ENCODE measurements around the gene BRINP3. TPM values are rescaled to one million over a fixed set of nuclear protein-coding genes. Genes with fewer than 3 reads are reported as not detected.

BRINP3 gene
- polyA plus RNA-seq, 1 donor from 2014 or later: 7.7 TPM

DNA sequence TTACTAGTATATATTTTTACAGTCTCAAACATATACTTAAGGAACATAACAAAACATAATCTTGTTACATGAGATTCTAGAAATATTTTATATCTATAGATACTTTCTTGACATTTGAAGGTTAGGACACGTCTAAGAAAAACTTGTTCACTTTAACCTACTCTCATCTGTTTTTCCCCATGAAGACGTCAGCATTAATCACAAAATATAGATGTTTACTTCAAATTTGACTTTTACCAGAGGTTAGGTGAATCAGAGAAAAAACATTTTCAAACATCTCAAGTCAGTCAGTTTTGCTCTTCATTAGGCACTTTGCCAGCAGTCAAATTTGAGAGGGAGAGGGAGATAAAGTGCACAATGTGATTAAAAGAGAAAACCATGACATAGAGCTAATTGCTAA is 47.7 kb downstream of the BRINP3 start:
- Histone ChIP-seq H3F3A (ENCODE audit: insufficient read depth, low read length, poor library complexity, severe bottlenecking) (no peaks in the 10 kb centered on the region), H2AFZ (ENCODE audit: low read depth, low read length) (no peak overlapping the region), H3K27me3 (ENCODE audit: insufficient read depth, low read depth, low read length) (no peaks in the 10 kb centered on the region), H3K79me2 (replicated peaks; ENCODE audit: insufficient read depth, low read length) (no peaks in the 10 kb centered on the region), H3K9ac (ENCODE audit: low read length) (no peak overlapping the region), H3K4me2 (ENCODE audit: low read length) (no peak overlapping the region), H3K36me3 (ENCODE audit: insufficient read depth, low read length) (no peaks in the 10 kb centered on the region), H3K9me2 (ENCODE audit: insufficient read depth, low read length) (no peaks in the 10 kb centered on the region), H3K27ac (ENCODE audit: low read length) (no peak overlapping the region), H3K9me3 (ENCODE audit: low read length) (no peaks in the 10 kb centered on the region), H4K20me1 (ENCODE audit: insufficient read depth) (no peaks in the 10 kb centered on the region), H3K4me3 (ENCODE audit: low read length) (no peak overlapping the region)
- TF ChIP-seq RAD21 (conservative IDR thresholded peaks at IDR 0.05) (no peak), POLR2AphosphoS5 (IDR thresholded peaks at IDR 0.05) (no peak), CTCF (IDR thresholded peaks at IDR 0.05; ENCODE audit: poor library complexity, severe bottlenecking) (no peak), SMC3 (conservative IDR thresholded peaks at IDR 0.05; ENCODE audit: poor library complexity) (no peak), TAF1 (IDR thresholded peaks at IDR 0.05; ENCODE audit: low read depth) (no peak), MXI1 (conservative IDR thresholded peaks at IDR 0.05; ENCODE audit: poor library complexity, severe bottlenecking) (no peak), EP300 (conservative IDR thresholded peaks at IDR 0.05; ENCODE audit: poor library complexity, severe bottlenecking) (no peak), EZH2 (IDR thresholded peaks at IDR 0.05; ENCODE audit: borderline replicate concordance, insufficient read depth, low read length, poor library complexity, severe bottlenecking) (no peak)
- TF ChIP-seq, protein P1, sequence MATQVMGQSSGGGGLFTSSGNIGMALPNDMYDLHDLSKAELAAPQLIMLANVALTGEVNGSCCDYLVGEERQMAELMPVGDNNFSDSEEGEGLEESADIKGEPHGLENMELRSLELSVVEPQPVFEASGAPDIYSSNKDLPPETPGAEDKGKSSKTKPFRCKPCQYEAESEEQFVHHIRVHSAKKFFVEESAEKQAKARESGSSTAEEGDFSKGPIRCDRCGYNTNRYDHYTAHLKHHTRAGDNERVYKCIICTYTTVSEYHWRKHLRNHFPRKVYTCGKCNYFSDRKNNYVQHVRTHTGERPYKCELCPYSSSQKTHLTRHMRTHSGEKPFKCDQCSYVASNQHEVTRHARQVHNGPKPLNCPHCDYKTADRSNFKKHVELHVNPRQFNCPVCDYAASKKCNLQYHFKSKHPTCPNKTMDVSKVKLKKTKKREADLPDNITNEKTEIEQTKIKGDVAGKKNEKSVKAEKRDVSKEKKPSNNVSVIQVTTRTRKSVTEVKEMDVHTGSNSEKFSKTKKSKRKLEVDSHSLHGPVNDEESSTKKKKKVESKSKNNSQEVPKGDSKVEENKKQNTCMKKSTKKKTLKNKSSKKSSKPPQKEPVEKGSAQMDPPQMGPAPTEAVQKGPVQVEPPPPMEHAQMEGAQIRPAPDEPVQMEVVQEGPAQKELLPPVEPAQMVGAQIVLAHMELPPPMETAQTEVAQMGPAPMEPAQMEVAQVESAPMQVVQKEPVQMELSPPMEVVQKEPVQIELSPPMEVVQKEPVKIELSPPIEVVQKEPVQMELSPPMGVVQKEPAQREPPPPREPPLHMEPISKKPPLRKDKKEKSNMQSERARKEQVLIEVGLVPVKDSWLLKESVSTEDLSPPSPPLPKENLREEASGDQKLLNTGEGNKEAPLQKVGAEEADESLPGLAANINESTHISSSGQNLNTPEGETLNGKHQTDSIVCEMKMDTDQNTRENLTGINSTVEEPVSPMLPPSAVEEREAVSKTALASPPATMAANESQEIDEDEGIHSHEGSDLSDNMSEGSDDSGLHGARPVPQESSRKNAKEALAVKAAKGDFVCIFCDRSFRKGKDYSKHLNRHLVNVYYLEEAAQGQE (IDR thresholded peaks at IDR 0.05; ENCODE audit: borderline replicate concordance): no peak

DNA sequence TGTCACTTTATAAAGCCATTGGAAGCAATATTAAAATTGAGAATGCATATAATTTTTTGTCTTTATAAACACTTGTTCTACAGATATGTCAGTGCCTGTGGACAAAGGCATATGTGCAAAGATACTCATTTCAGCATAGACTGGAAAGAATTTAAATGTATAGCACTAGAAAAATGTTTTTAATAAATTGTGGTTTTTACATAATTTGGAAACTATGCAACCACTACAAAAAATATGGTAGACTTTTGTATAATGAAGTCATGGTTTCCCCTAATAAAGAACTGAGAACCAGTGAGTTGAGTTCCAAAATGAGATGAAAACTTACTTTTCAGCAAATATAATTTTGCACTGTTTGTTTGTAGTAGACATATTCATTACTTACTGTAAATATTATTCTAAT is 48.5 kb downstream of the BRINP3 start:
- H2AFZ ChIP-seq (ENCODE audit: low read depth, low read length): no peak overlapping the region
- TF ChIP-seq EP300 (conservative IDR thresholded peaks at IDR 0.05; ENCODE audit: poor library complexity, severe bottlenecking): no peak
- no peak for TF ChIP-seq POLR2AphosphoS5 (IDR thresholded peaks at IDR 0.05)
- no peak for TF ChIP-seq SMC3 (conservative IDR thresholded peaks at IDR 0.05; ENCODE audit: poor library complexity)
- no peak for TF ChIP-seq TAF1 (IDR thresholded peaks at IDR 0.05; ENCODE audit: low read depth)
- TF ChIP-seq MXI1 (conservative IDR thresholded peaks at IDR 0.05; ENCODE audit: poor library complexity, severe bottlenecking): no peak
- TF ChIP-seq EZH2 (IDR thresholded peaks at IDR 0.05; ENCODE audit: borderline replicate concordance, insufficient read depth, low read length, poor library complexity, severe bottlenecking): no peak
- TF ChIP-seq RAD21 (conservative IDR thresholded peaks at IDR 0.05): no peak
- TF ChIP-seq, protein P1 (IDR thresholded peaks at IDR 0.05; ENCODE audit: borderline replicate concordance): no peak
- no peak for TF ChIP-seq CTCF (IDR thresholded peaks at IDR 0.05; ENCODE audit: poor library complexity, severe bottlenecking)
- H3K36me3 ChIP-seq (ENCODE audit: insufficient read depth, low read length): no peaks in the 10 kb centered on the region
- no peak overlapping the region for H3K27ac ChIP-seq (ENCODE audit: low read length)
- H4K20me1 ChIP-seq (ENCODE audit: insufficient read depth): no peaks in the 10 kb centered on the region
- no peak overlapping the region for H3K9ac ChIP-seq (ENCODE audit: low read length)
- H3K4me2 ChIP-seq (ENCODE audit: low read length): no peak overlapping the region
- no peak overlapping the region for H3K4me3 ChIP-seq (ENCODE audit: low read length)
- no peaks in the 10 kb centered on the region for H3K9me2 ChIP-seq (ENCODE audit: insufficient read depth, low read length)
- no peaks in the 10 kb centered on the region for H3K79me2 ChIP-seq (replicated peaks; ENCODE audit: insufficient read depth, low read length)
- H3F3A ChIP-seq (ENCODE audit: insufficient read depth, low read length, poor library complexity, severe bottlenecking): no peaks in the 10 kb centered on the region
- no peaks in the 10 kb centered on the region for H3K27me3 ChIP-seq (ENCODE audit: insufficient read depth, low read depth, low read length)
- no peaks in the 10 kb centered on the region for H3K9me3 ChIP-seq (ENCODE audit: low read length)
